PC-9 (cell line): ENCODE data around the gene FAM83G.

ENCODE experiments used
- EZH2 ChIP-seq: fragments of 200-600 bp; sonication (generic); IDR thresholded peaks from 2 replicates; pipeline ENCODE4 v1.8.0; 2017; ENCODE audit warnings: antibody characterized with exemption, low read depth
- TF ChIP-seq, protein P1 (sequence below): fragments of 200-600 bp; sonication (generic); conservative IDR thresholded peaks from 2 replicates; pipeline ENCODE4 v1.6.1; 2017; ENCODE audit warnings: mixed run types, antibody characterized with exemption, mild to moderate bottlenecking, moderate library complexity

DNA sequence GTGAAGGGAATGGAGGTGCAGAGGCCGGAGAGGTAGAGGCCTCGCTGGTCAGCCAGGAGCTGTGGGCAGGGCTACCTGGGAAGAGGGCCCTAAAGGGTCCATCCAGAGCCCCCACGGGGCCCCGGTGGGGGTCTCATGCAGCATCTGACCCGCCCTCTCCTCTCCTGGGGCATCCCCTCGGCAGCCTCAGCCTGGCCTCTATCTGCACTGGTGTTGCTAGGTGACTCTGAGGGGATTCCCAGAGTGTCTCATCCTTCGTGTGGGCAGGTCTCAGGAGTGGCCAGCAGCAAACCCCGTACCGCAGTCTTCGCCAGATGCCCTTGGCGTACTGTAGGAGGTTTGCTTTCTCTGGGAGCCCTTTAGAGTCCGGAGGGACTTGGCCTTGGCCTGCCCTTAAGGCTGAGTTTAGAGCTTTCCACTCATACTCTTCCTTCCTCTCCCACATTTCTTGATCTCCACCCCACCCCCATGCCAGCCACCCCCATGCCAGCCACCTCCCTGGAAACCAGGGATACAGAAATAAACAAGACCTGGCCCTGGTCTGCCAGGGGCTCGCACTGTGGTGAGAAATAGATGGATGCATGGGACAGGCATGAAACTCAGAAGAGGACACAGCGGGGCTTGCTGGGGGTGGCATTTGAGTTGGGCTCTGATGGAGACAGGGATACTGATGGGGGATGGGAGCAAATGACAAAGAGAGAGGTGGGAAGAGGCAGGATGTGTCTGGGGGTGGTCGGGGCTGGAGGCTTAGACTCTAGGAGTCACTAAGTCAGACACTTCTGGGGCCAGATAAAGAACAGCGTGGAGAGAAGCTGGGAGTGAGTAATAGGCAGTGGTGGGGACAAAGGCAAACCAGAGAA is 42.7 kb downstream of the FAM83G start:
- TF ChIP-seq, protein P1, sequence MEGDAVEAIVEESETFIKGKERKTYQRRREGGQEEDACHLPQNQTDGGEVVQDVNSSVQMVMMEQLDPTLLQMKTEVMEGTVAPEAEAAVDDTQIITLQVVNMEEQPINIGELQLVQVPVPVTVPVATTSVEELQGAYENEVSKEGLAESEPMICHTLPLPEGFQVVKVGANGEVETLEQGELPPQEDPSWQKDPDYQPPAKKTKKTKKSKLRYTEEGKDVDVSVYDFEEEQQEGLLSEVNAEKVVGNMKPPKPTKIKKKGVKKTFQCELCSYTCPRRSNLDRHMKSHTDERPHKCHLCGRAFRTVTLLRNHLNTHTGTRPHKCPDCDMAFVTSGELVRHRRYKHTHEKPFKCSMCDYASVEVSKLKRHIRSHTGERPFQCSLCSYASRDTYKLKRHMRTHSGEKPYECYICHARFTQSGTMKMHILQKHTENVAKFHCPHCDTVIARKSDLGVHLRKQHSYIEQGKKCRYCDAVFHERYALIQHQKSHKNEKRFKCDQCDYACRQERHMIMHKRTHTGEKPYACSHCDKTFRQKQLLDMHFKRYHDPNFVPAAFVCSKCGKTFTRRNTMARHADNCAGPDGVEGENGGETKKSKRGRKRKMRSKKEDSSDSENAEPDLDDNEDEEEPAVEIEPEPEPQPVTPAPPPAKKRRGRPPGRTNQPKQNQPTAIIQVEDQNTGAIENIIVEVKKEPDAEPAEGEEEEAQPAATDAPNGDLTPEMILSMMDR = no peak
- no peak for TF ChIP-seq EZH2
